ENCODE results near the gene NOL4L.

Gene NOL4L

DNA sequence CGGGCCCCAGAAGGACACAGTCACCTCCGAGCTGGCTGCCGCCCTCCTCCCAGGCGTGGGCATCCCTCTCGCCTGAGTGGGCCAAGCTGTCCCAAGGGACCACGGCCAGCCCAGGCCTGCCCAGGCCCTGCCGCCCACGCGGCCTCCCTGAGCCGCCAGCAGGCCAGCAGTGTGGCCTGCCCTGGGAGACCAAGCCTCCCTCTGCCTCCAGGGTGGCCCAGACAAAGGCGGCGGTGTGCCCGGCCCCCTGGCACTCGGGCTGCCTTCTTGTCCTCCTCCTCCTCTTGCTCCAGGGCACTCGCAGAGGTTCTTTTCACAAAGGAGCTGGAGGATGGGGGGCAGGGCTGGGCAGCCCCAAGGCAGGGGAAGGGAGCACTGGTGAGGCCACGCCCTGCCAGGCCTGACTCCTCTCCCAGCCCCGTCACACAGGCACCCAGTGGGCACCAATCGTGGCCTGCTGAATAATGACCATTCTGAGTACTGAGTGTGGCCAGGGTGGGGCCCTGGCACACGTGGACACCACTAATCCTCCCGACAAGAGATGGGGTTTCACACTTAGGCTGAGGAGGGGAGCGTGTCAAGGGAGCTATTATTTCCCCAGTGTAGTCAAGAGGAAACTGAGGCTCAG, 25.3 kb downstream of the NOL4L start:
- Histone ChIP-seq H3K4me3 (no peak overlapping the region), H3K27ac (no peak overlapping the region)
- DNase-seq (ENCODE audit: low spot score), result no peak
- TF ChIP-seq, protein P1, sequence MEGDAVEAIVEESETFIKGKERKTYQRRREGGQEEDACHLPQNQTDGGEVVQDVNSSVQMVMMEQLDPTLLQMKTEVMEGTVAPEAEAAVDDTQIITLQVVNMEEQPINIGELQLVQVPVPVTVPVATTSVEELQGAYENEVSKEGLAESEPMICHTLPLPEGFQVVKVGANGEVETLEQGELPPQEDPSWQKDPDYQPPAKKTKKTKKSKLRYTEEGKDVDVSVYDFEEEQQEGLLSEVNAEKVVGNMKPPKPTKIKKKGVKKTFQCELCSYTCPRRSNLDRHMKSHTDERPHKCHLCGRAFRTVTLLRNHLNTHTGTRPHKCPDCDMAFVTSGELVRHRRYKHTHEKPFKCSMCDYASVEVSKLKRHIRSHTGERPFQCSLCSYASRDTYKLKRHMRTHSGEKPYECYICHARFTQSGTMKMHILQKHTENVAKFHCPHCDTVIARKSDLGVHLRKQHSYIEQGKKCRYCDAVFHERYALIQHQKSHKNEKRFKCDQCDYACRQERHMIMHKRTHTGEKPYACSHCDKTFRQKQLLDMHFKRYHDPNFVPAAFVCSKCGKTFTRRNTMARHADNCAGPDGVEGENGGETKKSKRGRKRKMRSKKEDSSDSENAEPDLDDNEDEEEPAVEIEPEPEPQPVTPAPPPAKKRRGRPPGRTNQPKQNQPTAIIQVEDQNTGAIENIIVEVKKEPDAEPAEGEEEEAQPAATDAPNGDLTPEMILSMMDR (IDR thresholded peaks at IDR 0.05), result no peak

DNA sequence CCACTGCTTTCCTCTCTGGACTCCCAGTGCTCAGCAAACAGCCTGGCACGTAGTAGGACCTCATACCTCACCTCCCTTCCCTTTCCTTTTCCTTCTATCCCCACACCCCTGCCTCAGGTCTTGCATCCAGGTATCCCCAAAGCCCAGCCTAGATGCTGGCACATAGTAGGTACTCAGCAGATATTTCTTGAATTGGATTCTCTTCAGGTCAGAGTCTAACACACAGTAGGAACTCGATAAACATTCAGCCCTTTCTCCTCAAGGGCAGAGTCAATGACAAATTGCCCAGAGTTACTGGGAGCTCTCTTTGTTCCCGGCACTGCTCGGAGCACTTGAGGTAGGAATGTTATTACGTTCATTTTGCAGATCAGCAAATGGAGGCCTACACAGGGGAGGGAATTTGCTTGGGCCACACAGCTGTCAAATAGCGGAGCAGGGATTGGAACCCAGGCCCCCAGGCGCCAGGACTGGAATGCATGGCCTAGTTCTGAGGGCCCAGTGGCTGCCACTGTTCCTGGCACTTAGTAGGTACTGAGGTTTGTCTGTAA, 25.9 kb downstream of the NOL4L start:
- no peak overlapping the region for H3K4me3 ChIP-seq
- DNase-seq (ENCODE audit: low spot score), result no peak
- no peak overlapping the region for H3K27ac ChIP-seq
- TF ChIP-seq, protein P1 (IDR thresholded peaks at IDR 0.05), result no peak

DNA sequence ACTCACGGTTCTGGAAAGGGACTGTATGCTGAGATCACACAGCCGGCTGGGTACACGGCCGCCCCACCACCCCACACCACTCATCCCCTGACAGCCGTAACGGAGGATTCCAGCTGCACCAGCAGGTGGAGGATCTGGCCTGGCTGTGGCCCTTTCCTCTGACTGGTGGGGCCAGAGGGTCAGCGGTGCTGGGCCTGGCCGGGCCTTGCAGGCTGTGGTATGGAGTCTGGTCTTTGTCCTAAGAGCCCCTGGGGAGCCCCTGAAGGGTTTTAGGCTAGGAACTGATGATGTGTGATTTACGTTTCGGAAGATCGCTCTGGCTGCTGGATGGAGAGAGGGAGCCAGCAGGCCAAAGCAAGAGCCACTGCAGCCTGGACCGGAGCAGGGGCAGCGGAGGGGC, 26.6 kb downstream of the NOL4L start:
- no peak overlapping the region for H3K27ac ChIP-seq
- TF ChIP-seq, protein P1 (IDR thresholded peaks at IDR 0.05), result no peak

DNA sequence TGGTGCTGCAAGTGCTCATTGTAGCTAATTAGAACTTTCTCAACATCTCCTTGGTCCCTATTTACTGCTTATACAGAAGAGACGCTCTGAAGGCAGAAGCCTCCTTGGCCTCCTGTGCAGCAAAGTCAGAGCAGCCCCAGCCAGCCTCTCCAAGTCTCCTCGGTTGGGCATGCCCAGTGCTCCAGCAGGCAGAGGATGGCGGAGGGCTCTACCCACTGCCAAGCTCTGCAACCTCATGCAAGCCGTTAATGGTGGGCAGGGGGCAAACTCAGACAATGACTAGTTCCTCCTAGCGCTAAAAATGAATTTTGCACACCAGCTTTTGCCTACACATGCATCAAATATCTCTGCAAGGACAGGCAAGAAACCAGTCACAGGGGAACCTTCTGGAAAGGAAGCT, 27.8 kb downstream of the NOL4L start:
- no peak overlapping the region for H3K27ac ChIP-seq
- DNase-seq (ENCODE audit: low spot score), result no peak
- H3K4me3 ChIP-seq, result no peak overlapping the region
- TF ChIP-seq, protein P1 (IDR thresholded peaks at IDR 0.05), result no peak

More for the DNA sequence above, 26.6 kb downstream of the NOL4L start:
- no peak for DNase-seq (ENCODE audit: low spot score)
- H3K4me3 ChIP-seq, result no peak overlapping the region

DNA sequence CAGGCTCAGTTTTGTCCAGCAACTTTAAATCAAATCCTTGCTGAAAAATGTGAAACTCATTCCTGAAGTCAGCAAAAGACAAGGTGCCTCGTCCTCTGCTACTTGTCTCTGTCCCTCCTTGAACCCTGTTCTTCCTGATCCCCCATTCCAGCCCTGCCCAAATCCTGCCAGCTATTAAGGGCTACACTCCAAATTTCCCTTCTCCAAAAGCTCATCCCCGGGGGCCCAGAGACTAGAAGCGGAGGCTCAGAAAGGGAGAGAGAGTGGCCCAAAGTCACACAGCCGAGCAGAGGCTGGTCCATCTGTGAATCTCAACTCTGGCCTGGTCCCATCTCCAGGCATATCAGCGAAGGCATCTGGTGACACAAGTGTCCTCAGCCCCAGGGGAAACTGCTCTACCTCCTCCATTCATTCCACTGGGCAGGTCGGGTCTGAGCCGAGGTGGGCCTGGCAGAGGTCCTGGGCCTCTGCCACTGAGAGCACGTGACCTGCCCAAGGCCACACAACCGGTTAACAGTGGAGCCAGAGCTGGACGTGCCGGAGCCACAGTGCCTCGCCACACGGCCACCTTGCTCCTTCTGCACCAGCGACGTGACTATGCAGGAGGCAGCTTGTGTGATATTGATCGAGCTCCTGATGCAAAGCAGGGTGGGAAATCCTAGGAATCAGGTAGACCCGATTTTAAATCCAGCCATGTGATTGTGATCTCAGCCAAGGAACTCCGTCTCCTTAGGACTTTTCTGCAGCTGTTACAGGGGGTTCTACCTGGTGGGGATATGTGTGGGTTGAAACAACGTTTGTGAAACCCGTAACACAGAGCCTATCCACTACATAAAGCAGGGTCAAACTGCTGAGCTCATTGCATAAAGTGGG, 28.6 kb downstream of the NOL4L start:
- Histone ChIP-seq H3K4me3 (no peak overlapping the region), H3K27ac (no peak overlapping the region)
- no peak for DNase-seq (ENCODE audit: low spot score)
- TF ChIP-seq, protein P1 (IDR thresholded peaks at IDR 0.05), result no peak

DNA sequence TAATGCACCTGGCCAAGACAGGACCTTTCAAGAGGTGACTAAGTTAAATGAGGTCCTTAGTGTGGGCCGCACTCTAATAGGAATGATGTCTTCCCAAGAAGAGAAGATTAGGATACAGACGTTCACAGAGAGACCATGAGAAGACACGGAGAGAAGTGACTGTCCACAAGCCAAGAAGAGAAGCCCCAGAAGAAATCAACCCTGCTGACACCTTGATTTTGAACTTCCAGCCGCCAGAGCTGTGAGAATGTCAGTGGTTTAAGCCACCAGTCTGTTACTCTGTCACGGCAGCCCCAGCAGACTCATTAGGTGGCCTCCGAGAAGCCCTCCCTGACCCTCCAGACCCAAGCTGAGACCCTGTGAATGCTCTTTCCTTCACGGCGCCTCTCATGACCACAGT, 29.5 kb downstream of the NOL4L start:
- H3K4me3 ChIP-seq, result no peak overlapping the region
- H3K27ac ChIP-seq, result no peak overlapping the region
- TF ChIP-seq, protein P1 (IDR thresholded peaks at IDR 0.05), result no peak
- no peak for DNase-seq (ENCODE audit: low spot score)

Measured in coronary artery (tissue), 2 donors.